GM21786 (cell line): ENCODE measurements around the gene AGBL4.

ENCODE experiments used
- ATAC-seq: cut with Tn5 transposase; IDR thresholded peaks from one replicate; pipeline ENCODE4 v1.9.1; 2021; ENCODE audit not compliant: unreplicated experiment

The AGBL4 gene

DNA sequence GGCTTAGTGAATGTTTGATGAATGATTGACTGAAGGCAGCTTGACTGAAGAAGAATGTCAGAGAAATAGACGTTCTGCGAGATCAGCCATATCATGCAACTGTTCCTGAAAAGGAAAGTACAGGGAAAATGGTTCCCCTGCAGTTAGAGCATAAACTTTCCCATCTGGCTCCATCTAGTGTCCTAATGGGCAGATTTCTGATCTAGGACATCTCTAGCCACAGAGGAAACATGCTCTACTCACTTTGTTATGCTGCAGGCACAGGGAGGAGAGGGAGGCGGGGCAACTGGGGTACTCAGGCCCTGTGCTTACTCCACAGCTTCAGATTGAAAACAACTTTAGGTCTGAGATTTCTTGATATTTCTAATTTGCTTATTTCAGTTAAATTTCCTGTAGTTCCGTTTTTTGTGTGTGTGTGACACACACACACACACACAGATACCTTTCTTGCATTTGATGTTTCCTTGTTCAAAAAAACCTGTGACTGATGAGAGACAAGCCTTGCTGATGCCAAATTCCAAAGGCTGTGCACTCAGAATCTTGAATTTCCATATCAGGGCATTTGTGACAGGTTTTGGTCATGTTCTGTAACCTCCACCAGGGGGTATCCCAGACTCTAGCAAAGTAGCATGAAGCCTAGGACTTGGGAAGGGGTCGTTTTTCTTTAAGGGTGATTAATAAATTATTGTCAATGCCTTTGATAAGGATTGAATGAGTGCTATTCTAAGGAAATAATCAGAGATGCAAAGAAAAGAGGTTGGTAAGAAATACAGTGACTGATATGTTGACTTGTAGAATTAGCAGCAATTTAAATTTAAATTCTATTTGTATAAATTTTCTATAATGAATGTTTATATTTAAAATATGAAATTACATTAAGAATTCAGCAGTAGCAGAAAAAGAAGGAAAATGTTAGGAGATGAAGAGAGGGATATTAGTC is 1107.4 kb downstream of the AGBL4 start:
- no peak for ATAC-seq

DNA sequence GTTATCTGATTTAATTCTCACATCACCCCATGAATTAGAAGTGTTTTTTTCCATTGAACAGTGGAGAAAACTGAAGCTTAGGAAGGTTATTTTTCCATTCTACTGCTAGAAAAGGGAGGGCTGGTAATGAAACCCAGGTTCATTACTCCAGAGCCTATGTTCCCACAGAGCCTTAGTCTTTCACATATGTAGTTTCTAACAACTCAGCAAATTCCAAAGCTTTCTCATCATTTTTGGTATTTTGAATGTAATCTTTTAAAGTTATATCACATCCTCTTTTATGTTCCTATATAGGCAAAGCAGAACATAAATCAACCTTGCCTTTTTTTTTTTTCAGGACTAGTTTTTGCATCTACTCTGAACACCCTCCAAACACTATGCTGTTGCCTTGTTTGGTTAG is 1115.1 kb downstream of the AGBL4 start:
- no peak for ATAC-seq

DNA sequence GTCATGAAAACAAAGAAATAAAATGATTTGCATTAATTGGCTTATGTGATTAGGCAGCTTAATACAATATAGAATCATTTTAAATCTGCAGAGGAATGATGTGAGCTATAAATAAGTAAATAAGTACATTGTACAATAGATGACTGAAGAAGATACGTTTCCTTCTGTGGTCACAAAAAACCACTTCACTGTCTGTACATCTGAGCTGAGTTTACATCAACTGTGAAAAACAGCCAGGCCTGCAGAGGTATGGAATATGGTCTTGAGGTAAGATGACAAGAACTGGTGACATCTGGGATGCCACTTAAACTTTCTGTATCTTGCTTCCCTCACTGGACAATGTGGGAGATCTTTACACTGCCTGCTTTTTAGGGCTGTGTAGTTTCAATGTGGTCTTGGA is 1117.0 kb downstream of the AGBL4 start:
- no peak for ATAC-seq

DNA sequence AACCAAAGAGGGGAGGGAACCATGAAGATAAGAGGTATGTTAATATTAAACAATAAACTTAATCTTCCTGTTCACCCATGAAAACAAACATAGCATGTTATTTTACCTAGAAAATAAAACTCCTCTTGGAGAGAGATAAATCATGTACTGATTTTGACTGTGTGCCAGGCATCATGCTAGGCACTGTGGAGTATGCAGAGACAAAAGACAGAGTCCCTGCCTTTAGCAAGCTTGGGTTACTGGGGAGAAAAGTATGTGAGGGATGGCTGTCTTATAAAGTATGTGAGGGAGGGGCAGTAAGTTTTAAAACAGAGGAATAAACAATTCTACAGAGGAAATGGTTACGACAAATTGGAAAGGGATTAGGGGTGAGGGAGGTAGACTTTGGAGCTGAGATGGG is 1117.6 kb downstream of the AGBL4 start:
- ATAC-seq: no peak

DNA sequence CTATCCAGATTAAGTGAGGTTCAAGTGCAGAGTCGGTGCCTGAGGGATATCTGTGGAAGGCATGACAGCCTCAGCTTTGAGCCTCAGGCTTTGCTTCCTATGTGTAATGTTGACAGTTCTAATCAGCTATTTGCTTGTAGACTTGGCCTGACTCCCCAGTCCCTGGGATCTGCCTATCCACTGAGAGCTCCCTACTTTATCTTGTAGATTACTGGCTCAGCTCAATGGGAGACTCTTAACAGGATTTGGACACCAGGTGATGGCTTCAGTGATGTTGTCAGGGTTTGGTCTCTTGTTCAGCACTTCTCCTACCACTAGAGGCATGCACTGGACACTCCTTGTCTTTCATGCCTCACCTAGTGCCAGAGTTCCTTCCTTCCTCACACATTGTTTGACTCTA is 1120.5 kb downstream of the AGBL4 start:
- no peak for ATAC-seq

DNA sequence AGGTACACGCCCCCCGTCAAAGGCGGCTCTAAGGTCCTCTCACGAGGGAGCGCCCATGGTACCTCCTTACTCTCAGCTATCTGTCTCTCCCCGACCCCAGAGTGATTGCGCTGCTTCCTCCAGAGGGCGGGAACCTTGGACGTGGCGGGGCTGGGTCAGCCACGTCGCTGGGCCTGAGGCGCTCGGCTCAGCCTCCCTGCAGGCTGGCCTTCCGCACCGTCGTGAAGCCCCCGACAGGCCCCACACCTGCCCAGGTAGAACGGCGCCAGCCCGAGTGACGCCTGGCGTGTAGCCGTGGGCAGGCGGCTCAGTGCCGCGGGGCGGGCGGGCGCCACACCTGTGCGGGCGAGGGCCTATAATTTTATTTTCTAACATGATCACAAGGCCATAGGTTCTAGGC is 1124.9 kb downstream of the AGBL4 start:
- ATAC-seq: no peak

DNA sequence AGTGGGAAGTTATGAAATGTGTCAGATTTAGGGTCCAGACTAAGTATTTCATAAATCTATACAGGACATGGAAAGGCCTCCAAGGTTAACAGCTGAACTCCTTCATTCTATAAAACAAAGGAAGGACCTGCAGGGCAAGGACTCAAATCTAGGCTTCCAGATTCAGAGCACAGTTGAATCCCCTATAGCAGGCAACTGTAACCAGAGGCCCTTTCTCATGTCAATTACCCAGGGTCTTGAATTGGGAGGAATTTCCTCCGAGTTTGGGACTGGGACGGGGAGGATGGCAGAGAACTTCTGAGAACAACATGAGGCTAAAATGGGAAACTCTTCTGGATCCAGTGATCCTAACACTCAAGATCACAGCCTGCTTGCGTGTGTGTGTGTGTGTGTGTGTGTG is 1134.1 kb downstream of the AGBL4 start:
- no peak for ATAC-seq

DNA sequence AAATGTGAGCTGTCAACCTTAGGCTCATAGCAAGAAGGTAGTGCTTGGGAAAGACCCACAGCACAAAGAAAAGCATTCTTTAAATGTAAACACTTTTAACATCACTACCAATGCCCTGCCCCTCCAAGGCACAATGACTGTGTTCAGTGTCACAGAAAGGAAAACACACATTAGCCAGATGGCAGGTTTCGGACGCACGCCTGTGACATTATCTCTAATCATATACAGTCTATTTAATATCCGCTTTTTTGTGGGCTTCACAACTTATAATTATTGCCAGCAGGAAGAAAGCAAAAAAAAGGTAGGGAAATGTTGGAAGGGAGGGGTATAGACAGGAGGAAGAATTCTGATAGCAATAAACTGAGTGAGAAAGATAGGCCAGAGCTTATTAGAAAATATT is 1134.7 kb downstream of the AGBL4 start:
- no peak for ATAC-seq

DNA sequence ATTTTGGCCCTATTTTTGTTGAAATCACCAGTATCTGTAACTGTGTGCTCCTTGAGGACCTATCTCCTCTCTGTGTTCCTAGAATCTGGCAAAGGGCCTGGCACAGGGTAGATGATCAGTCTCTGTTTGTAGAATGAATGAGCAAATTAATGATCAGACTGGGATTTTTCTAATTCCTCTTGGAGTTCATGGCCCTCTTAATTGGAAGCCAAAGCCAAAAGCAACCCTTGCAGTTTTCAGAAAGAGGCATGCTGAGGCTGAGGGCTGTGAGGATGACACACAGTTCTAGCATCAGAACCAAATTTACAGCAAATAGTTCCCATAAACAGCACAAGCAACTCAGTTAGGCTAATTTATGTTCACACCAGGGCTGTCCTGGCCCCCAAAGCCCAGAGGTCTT is 1136.0 kb downstream of the AGBL4 start:
- no peak for ATAC-seq

DNA sequence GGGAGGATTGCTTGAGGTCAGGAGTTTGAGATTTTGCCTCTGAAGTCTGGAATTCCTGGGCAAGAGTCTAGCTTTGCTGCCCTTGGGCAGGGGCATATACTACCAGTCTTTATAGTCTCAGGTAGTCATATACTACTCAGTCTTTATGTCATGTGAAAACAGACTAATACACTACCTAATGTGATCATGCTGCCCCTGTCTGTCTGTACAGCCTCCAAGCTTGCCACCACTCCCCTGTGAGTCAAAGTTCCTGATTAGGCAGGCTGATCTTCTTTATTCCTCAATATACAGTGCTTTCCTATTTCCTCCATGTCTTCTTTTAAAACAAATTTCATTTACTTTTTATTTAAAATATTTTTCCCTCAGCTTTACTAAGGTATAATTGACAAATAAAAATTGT is 1141.7 kb downstream of the AGBL4 start:
- ATAC-seq: no peak

DNA sequence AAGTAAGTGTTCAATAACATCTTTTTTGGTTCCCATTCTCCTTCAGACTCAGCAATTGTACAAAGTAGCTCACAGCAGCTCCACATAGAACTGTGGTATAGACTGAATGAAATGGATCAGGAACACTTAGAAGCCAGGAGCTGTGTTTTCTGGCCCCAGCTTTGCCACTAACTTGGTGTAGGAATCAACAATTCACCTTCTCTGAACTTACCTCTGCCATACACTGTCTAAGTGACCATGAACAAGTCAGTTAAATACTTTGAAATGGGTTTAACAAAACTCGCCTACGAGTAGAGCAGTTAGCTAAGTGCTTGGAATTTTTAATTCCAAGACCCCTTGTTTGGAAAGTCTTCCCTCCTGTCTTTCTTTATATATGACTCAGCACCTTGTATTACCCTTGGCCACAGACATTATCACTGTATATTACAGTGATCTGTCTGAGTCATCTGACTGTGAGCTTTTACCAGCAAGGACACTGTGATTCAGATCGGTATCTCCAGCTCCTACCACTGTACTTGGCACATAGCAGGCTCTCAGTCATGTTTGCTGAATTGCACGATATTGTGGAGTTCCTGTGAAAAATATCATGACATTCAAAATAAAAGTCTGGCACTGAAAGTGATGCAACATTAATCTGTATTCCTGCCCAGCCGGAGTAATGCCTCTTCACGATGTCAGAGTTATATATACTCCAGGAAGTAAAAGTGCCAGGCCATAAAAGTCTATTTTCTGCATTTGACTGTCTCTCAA is 1145.4 kb downstream of the AGBL4 start:
- ATAC-seq: no peak

DNA sequence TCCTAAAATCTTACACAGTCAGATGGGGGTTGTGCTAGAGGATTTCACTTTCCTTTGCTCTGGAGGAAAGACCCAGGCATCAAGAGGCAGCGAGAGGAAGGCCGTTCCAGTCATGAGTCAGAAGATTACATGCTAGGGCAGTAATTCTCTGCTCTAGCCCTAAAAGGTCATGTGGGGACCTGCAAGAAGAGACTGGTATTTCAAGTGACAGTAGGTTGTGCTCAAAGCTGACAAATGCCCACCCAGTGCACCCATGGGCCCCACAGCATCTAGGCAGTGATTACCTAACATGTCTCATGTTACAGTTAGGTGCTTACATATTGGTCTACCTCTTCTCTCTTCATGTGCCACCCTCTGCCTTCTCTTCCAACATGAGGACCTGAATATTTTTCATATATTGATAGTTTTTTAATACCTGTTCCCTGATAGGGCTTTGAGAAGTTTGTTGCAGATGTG is 1147.4 kb downstream of the AGBL4 start:
- ATAC-seq: no peak

DNA sequence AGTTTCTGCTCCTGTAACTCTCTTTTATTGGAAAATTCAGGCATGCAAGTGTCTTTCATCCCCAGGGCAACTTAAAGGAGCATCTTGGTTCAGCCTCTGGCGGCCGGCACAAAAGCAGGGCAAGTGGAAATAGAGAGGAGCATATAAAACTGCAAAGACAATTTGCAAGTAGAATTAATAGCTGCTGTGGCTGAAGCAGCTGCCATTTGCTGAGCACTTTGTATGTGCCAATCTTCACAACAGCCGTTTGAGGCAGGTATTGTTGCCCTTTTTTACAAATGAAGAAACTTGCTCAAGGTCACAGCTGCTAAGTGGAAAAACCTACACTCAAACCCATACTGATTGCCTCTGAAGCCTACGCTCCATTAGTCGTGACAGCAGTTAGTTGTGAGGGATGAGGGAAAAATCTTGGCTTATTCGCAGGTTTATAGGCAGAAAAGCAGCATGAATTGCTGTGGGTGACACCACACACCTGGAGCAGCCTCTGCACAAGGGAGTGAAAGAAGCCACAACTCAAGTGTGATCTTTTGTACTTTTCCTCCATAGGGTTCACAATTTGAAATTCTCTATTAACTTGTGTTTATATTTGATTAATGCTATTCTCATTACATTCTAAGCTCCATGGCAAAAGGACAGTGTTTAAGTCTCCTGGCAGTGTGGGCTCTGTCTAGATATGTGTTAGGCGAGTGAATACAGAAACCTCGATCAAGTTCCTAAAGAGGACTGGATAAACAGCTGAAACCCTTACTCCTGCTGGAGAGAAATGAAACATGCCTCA is 1148.0 kb downstream of the AGBL4 start:
- ATAC-seq: no peak

DNA sequence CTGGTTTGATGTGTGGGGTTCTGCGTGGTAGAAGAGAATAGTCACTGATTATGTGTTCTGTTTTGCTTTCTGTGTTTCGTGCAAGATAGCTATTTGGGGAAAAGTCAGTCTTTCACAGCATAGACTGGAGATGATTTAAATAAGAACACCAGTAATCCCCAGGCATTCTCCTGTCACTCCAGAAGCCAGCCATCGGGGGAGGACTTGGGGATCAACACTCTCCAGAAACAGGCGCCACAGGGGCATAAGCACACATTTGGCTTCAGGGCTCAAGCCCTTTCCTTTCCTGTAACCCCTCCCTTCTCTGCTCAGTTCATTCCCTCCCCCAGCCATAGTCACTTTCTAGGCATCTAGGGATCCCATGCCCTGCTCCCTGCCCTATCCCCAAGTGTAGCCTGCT is 1149.8 kb downstream of the AGBL4 start:
- ATAC-seq: no peak

DNA sequence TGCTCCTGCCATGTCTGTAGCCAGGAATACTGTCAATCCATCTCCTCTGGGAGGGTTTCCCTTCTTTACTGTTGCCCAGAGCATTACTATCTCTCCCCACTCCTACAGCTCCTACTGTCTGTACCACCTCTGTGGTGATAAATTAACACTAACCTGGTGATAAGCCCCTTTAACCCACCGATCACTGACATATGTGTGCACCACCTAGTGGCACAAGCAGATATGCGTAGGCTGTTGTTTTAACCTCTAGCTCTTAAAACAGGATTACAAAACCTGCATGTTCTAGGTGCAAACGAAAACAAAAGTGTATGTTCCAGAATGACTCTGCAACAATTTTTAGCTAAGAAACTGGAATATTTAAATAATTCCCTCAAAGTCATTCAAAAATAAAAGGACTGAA is 1153.2 kb downstream of the AGBL4 start:
- no peak for ATAC-seq

DNA sequence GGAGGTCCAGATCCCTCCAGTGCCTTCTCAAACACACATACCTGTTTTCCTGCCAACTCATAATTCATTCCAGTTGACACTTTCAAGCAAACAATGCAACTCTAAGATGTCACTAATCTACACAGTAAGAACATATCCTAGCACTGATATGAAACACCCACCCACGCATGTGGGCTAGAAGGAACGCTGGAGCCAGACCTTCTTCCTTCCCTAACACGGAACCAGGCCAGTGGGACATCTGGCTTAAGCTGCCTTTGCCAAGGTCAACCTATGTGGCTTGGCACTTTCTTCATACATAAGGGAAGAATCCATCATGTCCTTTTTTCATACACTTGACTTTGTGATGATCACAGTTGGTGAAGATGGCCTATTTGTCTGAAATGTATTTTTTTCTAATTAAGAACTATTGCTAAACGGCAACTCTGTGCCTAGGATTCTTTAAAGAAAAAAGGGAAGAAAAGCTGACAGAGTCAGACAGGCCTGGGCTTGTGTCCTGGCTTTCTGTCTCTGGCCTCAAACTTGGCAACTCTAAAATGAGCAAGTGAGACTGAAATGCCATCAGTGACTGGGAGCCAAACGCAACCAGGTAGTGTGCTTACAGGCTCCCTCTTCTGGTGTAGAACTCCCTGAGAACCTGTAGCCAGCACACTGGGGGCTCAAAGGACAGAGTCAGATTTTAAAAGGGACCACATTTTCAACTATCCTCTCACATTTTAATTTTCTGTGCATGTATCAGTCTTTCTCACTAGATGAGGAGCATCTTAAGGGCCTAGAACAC is 1154.4 kb downstream of the AGBL4 start:
- ATAC-seq: no peak

DNA sequence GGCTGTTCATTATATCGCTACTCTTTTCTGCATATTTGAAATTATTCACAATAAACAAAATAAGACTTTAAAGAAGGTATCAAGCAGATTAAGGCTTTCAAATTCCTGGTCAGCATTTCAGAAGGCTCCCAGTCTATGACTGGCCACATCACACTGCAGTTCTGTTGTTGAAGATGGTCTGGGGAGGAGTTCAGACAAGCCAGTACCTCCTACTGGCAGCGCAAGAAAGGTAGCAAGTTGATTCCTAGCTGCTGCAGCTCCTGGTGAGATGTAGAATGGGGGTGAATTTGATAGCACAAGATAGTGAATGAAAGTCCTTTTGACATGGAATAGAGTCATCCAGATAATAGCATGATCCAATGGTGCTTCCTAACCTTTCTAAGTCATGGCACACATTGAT is 1158.8 kb downstream of the AGBL4 start:
- ATAC-seq: no peak

DNA sequence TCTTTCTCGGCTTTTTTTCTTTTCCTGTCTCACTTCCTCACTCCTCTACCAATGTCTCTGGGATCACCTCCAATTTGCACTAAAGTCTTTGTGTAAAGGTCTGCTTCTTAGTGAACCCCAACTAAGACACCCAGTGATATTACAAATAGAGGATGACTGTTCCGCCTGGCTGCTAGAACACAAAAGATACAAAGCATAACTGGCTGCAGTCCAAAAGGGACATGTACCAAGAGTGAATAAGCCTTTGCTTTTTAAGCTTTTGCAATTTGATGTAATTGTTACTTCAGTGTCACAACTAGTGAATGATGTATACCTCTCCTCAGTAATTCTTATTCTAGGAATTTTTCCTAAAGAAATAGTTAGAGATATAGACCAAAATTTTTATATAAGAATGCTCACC is 1164.3 kb downstream of the AGBL4 start:
- no peak for ATAC-seq

DNA sequence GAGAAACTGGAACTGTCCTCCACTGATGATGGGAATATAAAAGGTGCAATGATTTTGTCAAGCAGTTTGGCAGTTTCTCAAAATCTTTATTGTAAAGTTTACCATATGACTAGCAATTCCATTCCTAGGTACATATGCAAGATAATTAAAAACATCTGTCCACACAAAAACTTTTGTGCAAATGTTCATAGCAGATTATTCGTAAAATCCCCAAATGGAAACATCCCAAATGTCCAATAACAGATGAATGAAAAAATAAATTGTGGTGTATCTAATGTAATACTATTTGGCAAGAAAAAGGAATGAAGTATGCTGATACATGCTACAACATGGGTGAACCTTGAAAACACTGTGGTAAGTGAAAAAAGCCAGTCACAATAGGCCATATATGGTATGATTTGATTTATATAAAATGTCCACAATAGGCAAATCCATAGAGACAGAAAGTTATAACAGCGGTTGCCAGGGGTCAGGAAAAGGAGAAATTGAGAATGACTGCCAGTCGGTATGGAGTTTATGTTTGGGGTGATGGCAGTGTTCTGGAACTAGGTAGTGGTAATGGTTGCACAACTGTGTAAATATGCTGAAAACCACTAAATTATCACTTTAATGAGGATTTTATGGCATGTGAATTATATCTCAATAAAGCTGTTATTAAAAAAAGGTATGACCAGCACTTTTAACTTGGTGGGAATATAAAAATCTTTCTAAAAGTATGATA is 1165.4 kb downstream of the AGBL4 start:
- no peak for ATAC-seq

DNA sequence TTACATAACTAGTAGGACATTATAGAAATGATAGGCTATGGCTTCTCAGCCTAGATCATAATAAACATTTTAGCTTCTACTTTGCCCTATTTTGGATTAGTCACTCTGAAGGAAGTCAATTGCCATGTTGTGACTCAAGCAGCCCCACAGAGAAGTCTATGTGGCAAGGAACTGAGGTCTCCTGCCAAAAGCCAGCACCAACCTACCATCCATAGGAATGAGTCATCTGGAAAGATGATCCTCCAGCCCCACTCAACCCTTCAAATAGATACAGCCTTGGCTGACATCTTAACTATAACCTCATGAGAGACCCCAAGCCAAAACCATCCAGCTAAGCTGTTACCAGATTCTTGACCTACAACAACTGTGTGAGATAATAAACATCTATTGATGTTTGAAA is 1170.7 kb downstream of the AGBL4 start:
- ATAC-seq: no peak
